HepG2 (cell line): ENCODE results near the gene TMBIM4. TPM values are rescaled to one million over a fixed set of nuclear protein-coding genes. Genes with fewer than 3 reads are reported as not detected.

Experiments used
- ATAC-seq: fragments of 200-7000 bp; cut with Tn5 transposase; 3 replicates; pipeline ENCODE4 v1.9.1; 2020; ENCODE audit warnings: mild to moderate bottlenecking, moderate library complexity
- BruUV-seq: library from RNA; stranded (reverse); fragments of 400-500 nt; replicated peaks from 2 replicates; lab custom pipeline; 2021; lab: Mats Ljungman, UMichigan
- CTCF ChIA-PET: fragments of 300-600 bp; formaldehyde crosslinking; extraction: SDS; loops from one replicate; lab custom pipeline; 2021; ENCODE audit warnings: low total read pairs, inconsistent platforms, low intra/inter-chr PET ratio; lab: Yijun Ruan, JAX
- POLR2A ChIA-PET: fragments of 350-600 bp; sonication (Branson Sonifier 250); formaldehyde crosslinking; loops from one replicate; lab custom pipeline; 2020; ENCODE audit warnings: antibody characterized with exemption, inconsistent platforms; lab: Yijun Ruan, JAX
- DNase-seq: peaks from one replicate; pipeline ENCODE4 v3.0.0-alpha.2; 2015; ENCODE audit warnings: low spot score
- FAIRE-seq: peaks from 3 replicates; lab custom pipeline; 2011; peaks lifted over from hg19 to GRCh38; lab: Jason Lieb, UNC
- H2AFZ ChIP-seq: one replicate; pipeline ENCODE4 v1.6.1; 2011; ENCODE audit warnings: low read length, inconsistent platforms
- H3K27ac ChIP-seq: fragments of 300-600 bp; 3 replicates; pipeline ENCODE4 v1.8.0; 2011; ENCODE audit warnings: mixed run types, mild to moderate bottlenecking, mixed read lengths, low read length, inconsistent platforms; ENCODE audit not compliant: insufficient read depth; ENCODE audit errors: extremely low read length
- H3K27me3 ChIP-seq, 2 experiments: fragments of 200-600 bp in 1 of 2; 2 replicates in 1 of 2; 3 replicates in 1 of 2; pipeline versions ENCODE4 v1.6.0 to v1.8.0; 2011; ENCODE audit warnings: low read length in 2 of 2, mild to moderate bottlenecking in 2 of 2, moderate library complexity in 2 of 2, inconsistent platforms in 1 of 2; ENCODE audit not compliant: insufficient read depth in 2 of 2, control insufficient read depth in 1 of 2
- H3K36me3 ChIP-seq, 2 experiments: fragments of 200-600 bp in 1 of 2; replicated peaks in 1 of 2; 2 replicates in 1 of 2; 3 replicates in 1 of 2; pipeline versions ENCODE4 v1.5.1 to v1.8.0; 2011; ENCODE audit warnings: low read length in 2 of 2, inconsistent platforms in 1 of 2; ENCODE audit not compliant: insufficient read depth in 2 of 2, control insufficient read depth in 1 of 2
- H3K4me1 ChIP-seq: 2 replicates; pipeline ENCODE4 v1.5.1; 2012; ENCODE audit warnings: low read length, inconsistent platforms; ENCODE audit not compliant: insufficient read depth
- H3K4me2 ChIP-seq: 2 replicates; pipeline ENCODE4 v1.6.0; 2011; ENCODE audit warnings: low read depth, low read length, inconsistent platforms
- H3K4me3 ChIP-seq, 3 experiments: fragments of 200-600 bp in 1 of 3; sonication (generic), shearing (Covaris generic) in 1 of 3; replicated peaks in 1 of 3; 2 replicates each; pipeline ENCODE4 v1.5.1; 2011 to 2016; ENCODE audit warnings: low read length in 3 of 3, inconsistent platforms in 2 of 3, low read depth in 2 of 3, mild to moderate bottlenecking in 2 of 3, control low read depth in 1 of 3, mixed read lengths in 1 of 3; ENCODE audit not compliant: insufficient read depth in 1 of 3
- H3K79me2 ChIP-seq: one replicate; pipeline ENCODE4 v1.6.1; 2011; ENCODE audit warnings: low read length, inconsistent platforms; ENCODE audit not compliant: insufficient read depth
- H3K9ac ChIP-seq: 2 replicates; pipeline ENCODE4 v1.6.0; 2011; ENCODE audit warnings: mild to moderate bottlenecking, low read depth, low read length, inconsistent platforms; ENCODE audit not compliant: insufficient read depth
- H3K9me3 ChIP-seq: 2 replicates; pipeline ENCODE4 v1.5.1; 2012; ENCODE audit warnings: mild to moderate bottlenecking, low read length
- H4K20me1 ChIP-seq: 2 replicates; pipeline ENCODE4 v1.6.0; 2011; ENCODE audit warnings: inconsistent platforms, mild to moderate bottlenecking, low read length, moderate library complexity; ENCODE audit not compliant: insufficient read depth
- BCL3 ChIP-seq: sonication (generic); formaldehyde crosslinking; IDR thresholded peaks from 2 replicates; pipeline ENCODE4 v1.5.1; 2020; ENCODE audit warnings: mild to moderate bottlenecking, missing genetic modification reagents, moderate library complexity
- HDAC2 ChIP-seq: sonication (generic); formaldehyde crosslinking; IDR thresholded peaks from 2 replicates; pipeline ENCODE4 v1.4.0; 2020; ENCODE audit warnings: missing genetic modification reagents
- HNRNPUL1 ChIP-seq: fragments of 200-400 bp; formaldehyde crosslinking; IDR thresholded peaks from 2 replicates; pipeline ENCODE4 v1.6.1; 2017; ENCODE audit warnings: low read depth, mild to moderate bottlenecking, low read length, moderate library complexity
- HOXD1 ChIP-seq: sonication (generic); formaldehyde crosslinking; IDR thresholded peaks from 2 replicates; pipeline ENCODE4 v1.5.0; 2020; ENCODE audit warnings: missing genetic modification reagents
- SMARCE1 ChIP-seq: fragments of 450-650 bp; IDR thresholded peaks from 2 replicates; pipeline ENCODE4 v1.6.1; 2017; ENCODE audit warnings: borderline replicate concordance
- SMYD3 ChIP-seq: sonication (generic); formaldehyde crosslinking; IDR thresholded peaks from 2 replicates; pipeline ENCODE4 v1.8.1; 2023; ENCODE audit warnings: mild to moderate bottlenecking, missing genetic modification reagents
- THYN1 ChIP-seq: sonication (generic); formaldehyde crosslinking; IDR thresholded peaks from 2 replicates; pipeline ENCODE4 v1.8.1; 2023; ENCODE audit warnings: low read depth, mild to moderate bottlenecking, moderate library complexity, missing genetic modification reagents, borderline replicate concordance
- ZBTB1 ChIP-seq: sonication (generic); formaldehyde crosslinking; IDR thresholded peaks from 2 replicates; pipeline ENCODE4 v1.4.0; 2020; ENCODE audit warnings: missing genetic modification reagents, borderline replicate concordance
- ZBTB2 ChIP-seq: sonication (generic); formaldehyde crosslinking; IDR thresholded peaks from 2 replicates; pipeline ENCODE4 v1.8.0; 2022; ENCODE audit warnings: low read depth, missing genetic modification reagents
- ZBTB3 ChIP-seq: sonication (generic); formaldehyde crosslinking; IDR thresholded peaks from 2 replicates; pipeline ENCODE4 v1.4.0; 2020; ENCODE audit warnings: low read depth, mild to moderate bottlenecking, moderate library complexity, missing genetic modification reagents, borderline replicate concordance
- ZBTB44 ChIP-seq: sonication (generic); formaldehyde crosslinking; IDR thresholded peaks from 2 replicates; pipeline ENCODE4 v1.4.0; 2020; ENCODE audit warnings: missing genetic modification reagents
- ZNF354B ChIP-seq: sonication (generic); formaldehyde crosslinking; IDR thresholded peaks from 2 replicates; pipeline ENCODE4 v1.8.0; 2022; ENCODE audit warnings: mild to moderate bottlenecking, missing genetic modification reagents
- ZNF460 ChIP-seq: sonication (generic); formaldehyde crosslinking; IDR thresholded peaks from 2 replicates; pipeline ENCODE4 v1.5.1; 2020; ENCODE audit warnings: missing genetic modification reagents, mild to moderate bottlenecking, borderline replicate concordance
- ZNF557 ChIP-seq: sonication (generic); formaldehyde crosslinking; IDR thresholded peaks from 2 replicates; pipeline ENCODE4 v1.4.0; 2020; ENCODE audit warnings: missing genetic modification reagents
- ZNF572 ChIP-seq: sonication (generic); formaldehyde crosslinking; IDR thresholded peaks from 2 replicates; pipeline ENCODE4 v1.5.1; 2020; ENCODE audit warnings: mild to moderate bottlenecking, missing genetic modification reagents
- ZNF607 ChIP-seq: sonication (generic); formaldehyde crosslinking; IDR thresholded peaks from 2 replicates; pipeline ENCODE4 v1.5.1; 2020; ENCODE audit warnings: missing genetic modification reagents, mild to moderate bottlenecking, borderline replicate concordance
- ZNF644 ChIP-seq: IDR thresholded peaks from 2 replicates; pipeline ENCODE4 v1.6.1; 2016; ENCODE audit warnings: low read depth
- ZNF75D ChIP-seq: sonication (generic); formaldehyde crosslinking; IDR thresholded peaks from 2 replicates; pipeline ENCODE4 v1.8.1; 2023; ENCODE audit warnings: missing genetic modification reagents, mild to moderate bottlenecking, borderline replicate concordance
- WGBS: methylation state at CpG from one replicate; pipeline ENCODE4 v1.1.6; 2017; ENCODE audit warnings: low lambda C conversion rate; 5-methylcytosine and 5-hydroxymethylcytosine counted together
- in situ Hi-C: cut with HindIII; loops from 2 replicates; pipeline ENCODE4 v1.10.0; 2017; ENCODE audit warnings: low pct_unique_long_range_greater_than_20kb; ENCODE audit not compliant: extremely low pct_ligation_motif_present
- intact Hi-C: fragments of 100-400 bp; cut with micrococcal nuclease; formaldehyde crosslinking; loops from one replicate; pipeline ENCODE4 v1.10.0; 2022; ENCODE audit not compliant: unreplicated experiment
- polyA plus RNA-seq, 8 experiments: library from polyadenylated mRNA; depleted of rRNA in 3 of 8; stranded (reverse) in 7 of 8; unstranded in 1 of 8; fragments of >200 nt; fragmentation: Illumina TruSeq in 4 of 8; extraction: Trizol in 4 of 8; gene quantifications; 2 replicates each; pipeline versions ENCODE4 v1.2.1 to v1.2.3, GENCODE V29; 2011 to 2016; ENCODE audit warnings: low read depth in 4 of 8, missing spikeins in 1 of 8, mixed read lengths in 1 of 8; ENCODE audit not compliant: insufficient read depth in 1 of 8
- total RNA-seq, 5 experiments: library from RNA; depleted of rRNA; stranded (reverse); fragments of >200 nt; fragmentation: Illumina TruSeq; extraction: Trizol; gene quantifications; 2 replicates each; pipeline ENCODE4 v1.2.3, GENCODE V29; 2016; ENCODE audit warnings: low read depth in 1 of 5

Gene TMBIM4
- total and polyA plus RNA-seq, 2 of the 13 experiments (the other 11 are each of a cell fraction or from before 2014, with no cell fraction given): 60.5 to 67.7 TPM

- TF ChIP-seq ZBTB44 (CRISPR knock-in tag) (no peak), HOXD1 (CRISPR knock-in tag) (no peak), ZNF75D (CRISPR knock-in tag) (no peak), ZNF644 (CRISPR knock-in tag) (no peak), THYN1 (no peak), ZNF460 (CRISPR knock-in tag) (no peak), ZNF607 (CRISPR knock-in tag) (0 out of 2 replicates have a peak, but pooled peaks have one; percentile 46)
These were observed 38.6 kb downstream of the TMBIM4 start (continued) for GRCh38 chr12:66131067-66131688.

GRCh38 chr12:66130267-66131066 is 39.3 kb downstream of the TMBIM4 start, which contains the start of gene LLPH:
TSS of gene LLPH (minus strand) at chr12:66130750. CDS start at chr12:66129106, 1,644 bp downstream.
- peak within 1 kb of the TSS; percentile 82 for H3K4me2 ChIP-seq
- TF ChIP-seq SMARCE1 (no peak), ZBTB3 (CRISPR knock-in tag) (no peak), ZBTB1 (CRISPR knock-in tag) (no peak), ZNF572 (CRISPR knock-in tag) (0 out of 2 replicates have a peak, but pooled peaks have one; percentile 63), SMYD3 (CRISPR knock-in tag) (0 out of 2 replicates have a peak, but pooled peaks have one; percentile 36), ZNF557 (CRISPR knock-in tag) (peak; percentile 74; the same call in 1 of the 2 replicates), ZBTB2 (CRISPR knock-in tag) (no peak), HNRNPUL1 (no peak), ZNF354B (CRISPR knock-in tag) (no peak), HDAC2 (peak; percentile 72), BCL3 (peak; percentile 62; the same call in 1 of the 2 replicates)

More at GRCh38 chr12:66130267-66131066, 39.3 kb downstream of the TMBIM4 start, which contains the start of gene LLPH:
- Histone ChIP-seq H2AFZ (peak within 1 kb of the TSS; percentile 97), H4K20me1 (no peaks in the 10 kb centered on the region), H3K9me3 (no peaks in the 10 kb centered on the region), H3K4me1 (peaks cover 42% of the 10 kb centered on the region), H3K4me3 (peak within 1 kb of the TSS; percentile 91 to 97 (median 93)), H3K79me2 (peaks cover 31% of the 10 kb centered on the region), H3K36me3 (peaks cover 4 to 20% of the 10 kb centered on the region in 2 experiments), H3K27ac (peak within 1 kb of the TSS; percentile 69), H3K9ac (peak within 1 kb of the TSS; percentile 89), H3K27me3 (no peaks in the 10 kb centered on the region; a peak in 1 of 5 replicates)
- in situ Hi-C loops: no loop called here
- intact Hi-C loops: loop anchor here (5.0 kb wide), 1 partner anchor 37 kb away; the partner anchor contains the start of gene TMBIM4
- TSS peak; percentile 81 for BruUV-seq
- CTCF ChIA-PET: no interaction called here
- FAIRE-seq: peak; percentile 75
- POLR2A ChIA-PET: interaction anchor here (0.9 to 2.2 kb wide), 6 partner anchors 9 to 104 kb away, joined by 3 to 33 read pairs (median 4); partner anchors contain the start of gene TMBIM4
- ATAC-seq: peak; percentile 98
- DNase-seq: peak; percentile 88
- WGBS: under 1% methylated on average over 37 of the region's 49 CpGs
